Measurements from ENCODE around the gene ZMYND8.

- TF ChIP-seq CTCF (IDR thresholded peaks at IDR 0.05) (no peak), POLR2A (IDR thresholded peaks at IDR 0.05) (no peak)
These were observed 77.6 kb downstream of the ZMYND8 start for GRCh38 chr20:47278907-47279348.

All from Peyer's patch (tissue), 4 donors.